Stimulated activated CD8-positive, alpha-beta memory T cell treated with anti-CD3 and anti-CD28 coated beads, Interleukin-15, amount 100 ng/mL, for 48 hours (primary cell): ENCODE results near the gene ASIC3.
"Not testable (repeated sequence)": the region's sequence is repeated elsewhere in the genome, so short reads cannot be mapped to it uniquely, and the experiment has no call there.

ENCODE experiments used
- DNase-seq, 2 donors: peaks; one replicate each; pipeline ENCODE4 v3.0.0-alpha.2; 2020; ENCODE audit warnings: low read depth in 2 of 2

Gene ASIC3

GRCh38 chr7:151013733-151014497 is 34.4 kb upstream of the ASIC3 start:
- peak; percentile 75 to 84 for DNase-seq

GRCh38 chr7:151014950-151015349 is 33.4 kb upstream of the ASIC3 start:
- DNase-seq, result no peak

- no peak for DNase-seq
These were observed 32.4 kb upstream of the ASIC3 start for GRCh38 chr7:151015967-151016366.

- no peak for DNase-seq
These were observed 31.8 kb upstream of the ASIC3 start for GRCh38 chr7:151016505-151016904.

GRCh38 chr7:151016942-151017341 is 31.4 kb upstream of the ASIC3 start:
- DNase-seq, result no peak

GRCh38 chr7:151017370-151017952 is 30.9 kb upstream of the ASIC3 start:
- no peak for DNase-seq

DNA sequence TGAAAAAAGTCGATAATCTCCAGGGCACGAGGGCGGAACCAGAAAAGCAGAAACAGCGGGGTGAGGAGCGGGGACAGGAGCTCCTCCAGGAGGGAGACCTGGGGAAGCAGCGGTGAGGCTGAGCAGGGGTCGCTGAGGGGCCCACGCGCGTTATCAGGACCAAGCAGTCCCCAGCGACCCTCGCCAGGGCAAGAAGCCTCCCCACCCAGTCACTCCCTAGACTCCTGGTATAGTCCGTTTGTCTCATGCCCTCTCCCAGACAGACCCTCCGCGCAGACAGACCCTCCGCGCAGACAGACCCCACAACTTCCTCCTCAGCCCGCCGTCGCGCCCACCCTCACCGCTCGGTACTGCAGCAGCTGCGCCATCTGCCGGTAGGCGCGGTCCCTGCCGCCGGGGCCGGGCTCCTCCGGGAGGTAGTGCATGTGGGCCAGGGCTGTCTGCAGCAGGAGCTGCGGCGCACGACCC is 30.3 kb upstream of the ASIC3 start:
- DNase-seq, result peak; percentile 71 to 78

- no peak for DNase-seq
These were observed 29.8 kb upstream of the ASIC3 start for GRCh38 chr7:151018421-151019129.

DNA sequence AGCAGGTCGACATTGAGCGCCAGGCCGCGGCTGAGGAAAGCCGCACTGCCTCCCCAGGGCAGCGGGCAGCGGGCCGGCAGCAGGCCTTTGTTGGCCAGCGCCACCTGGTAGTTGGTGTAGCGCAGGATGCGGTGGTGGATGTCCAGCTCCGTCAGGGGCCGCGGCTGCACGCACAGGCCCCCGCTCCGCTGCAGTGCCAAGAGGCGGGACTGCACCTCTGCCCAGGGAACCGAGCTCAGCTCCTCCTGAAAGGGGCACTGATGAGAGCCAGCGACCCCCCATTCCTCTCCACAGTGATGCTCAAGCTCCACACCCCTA is 29.2 kb upstream of the ASIC3 start:
- DNase-seq, result no peak

DNA sequence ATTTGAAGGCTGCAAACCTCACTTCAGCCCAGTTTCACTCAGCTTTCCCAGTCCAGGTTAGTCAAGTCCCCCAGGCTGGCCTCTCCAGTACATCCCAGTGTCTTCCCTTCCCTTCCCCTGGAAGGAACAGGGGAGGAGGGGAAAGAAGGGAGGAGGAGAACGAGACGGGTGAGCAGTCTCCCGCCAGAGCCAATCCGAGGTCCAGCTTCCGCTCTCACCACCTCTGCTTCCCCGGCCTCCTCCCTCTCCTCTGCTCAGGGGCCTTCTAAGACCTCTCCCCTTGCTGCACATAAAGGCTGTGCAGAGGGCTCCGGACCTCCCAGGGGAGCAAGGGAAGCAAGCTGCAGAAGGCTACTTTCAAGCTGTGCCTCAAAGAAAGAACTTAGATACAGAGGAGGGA is 28.1 kb upstream of the ASIC3 start:
- no peak for DNase-seq

GRCh38 chr7:151023232-151023631 is 25.1 kb upstream of the ASIC3 start:
- DNase-seq, result no peak

- no peak for DNase-seq
These were observed 23.8 kb upstream of the ASIC3 start, which contains the start of gene ATG9B for GRCh38 chr7:151024435-151025056. Gene ATG9B (minus strand): TSS chr7:151024494. CDS start chr7:151024423, 71 bp downstream.

DNA sequence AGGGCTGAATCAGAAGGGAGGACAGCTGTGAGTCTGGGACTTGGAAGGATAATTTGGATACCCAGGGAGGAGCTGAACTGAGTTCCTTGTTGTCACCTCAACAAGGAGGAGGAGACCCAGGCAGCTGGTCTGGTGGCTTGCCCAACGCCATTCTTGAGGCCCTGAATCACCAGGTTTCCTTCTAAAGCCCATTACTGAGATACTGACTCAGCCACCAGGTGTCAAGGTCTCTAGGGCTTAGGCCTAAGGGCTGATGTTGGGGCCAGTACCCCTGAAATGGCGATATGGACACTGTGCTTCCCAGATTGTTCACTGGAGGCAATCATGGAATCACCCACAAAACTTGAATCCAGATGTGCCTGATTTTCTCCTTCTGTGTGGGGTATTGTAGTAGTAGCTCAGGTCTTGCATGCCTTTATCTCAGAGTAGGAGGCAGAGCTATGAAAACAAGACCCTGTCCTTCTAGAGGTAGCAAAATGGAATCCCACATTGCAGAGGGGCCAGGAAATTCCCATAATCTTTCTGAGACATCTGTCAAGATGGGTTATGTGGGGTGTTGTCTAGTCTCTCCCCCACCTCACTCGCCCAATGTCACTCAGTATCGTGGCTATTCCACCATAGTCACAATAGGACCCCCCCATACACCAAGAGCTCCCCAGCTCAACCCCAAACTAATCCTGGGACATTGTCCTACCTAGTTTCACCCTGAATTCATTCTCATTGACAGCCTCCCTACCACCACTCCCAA is 22.2 kb upstream of the ASIC3 start:
- no peak for DNase-seq

DNA sequence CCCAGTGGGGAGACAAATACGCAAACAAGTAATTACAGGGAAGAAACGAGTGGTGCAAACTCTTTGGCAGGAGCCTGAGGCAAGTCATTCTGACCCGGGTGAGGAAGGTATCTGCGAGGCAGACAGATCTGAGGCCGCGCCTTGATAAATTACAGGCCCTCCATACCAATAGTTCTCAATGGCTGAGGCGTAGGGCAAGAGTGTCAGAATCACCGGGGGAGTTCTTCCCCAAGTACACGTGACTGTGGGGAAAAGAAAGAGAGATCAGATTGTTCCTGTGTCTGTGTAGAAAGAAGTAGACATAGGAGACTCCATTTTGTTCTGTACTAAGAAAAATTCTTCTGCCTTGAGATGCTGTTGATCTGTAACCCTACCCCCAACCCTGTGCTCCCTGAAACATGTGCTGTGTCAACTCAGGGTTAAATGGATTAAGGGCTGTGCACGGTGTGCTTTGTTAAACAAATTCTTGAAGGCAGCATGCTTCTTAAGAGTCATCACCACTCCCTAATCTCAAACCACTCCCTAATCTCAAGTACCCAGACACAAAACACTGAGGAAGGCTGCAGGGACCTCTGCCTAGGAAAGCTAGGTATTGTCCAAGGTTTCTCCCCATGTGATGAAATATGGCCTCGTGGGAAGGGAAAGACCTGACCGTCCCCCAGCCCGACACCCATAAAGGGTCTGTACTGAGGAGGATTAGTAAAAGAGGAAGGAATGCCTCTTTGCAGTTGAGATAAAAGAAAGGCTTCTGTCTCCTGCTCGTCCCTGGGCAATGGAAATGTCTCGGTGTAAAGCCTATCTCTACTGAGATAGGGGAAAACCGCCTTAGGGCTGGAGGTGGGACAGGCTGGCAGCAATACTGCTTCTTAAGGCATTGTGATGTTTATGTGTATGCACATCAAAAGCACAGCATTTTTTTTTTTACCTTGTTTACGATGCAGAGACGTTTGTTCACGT is 21.3 kb upstream of the ASIC3 start:
- not testable (repeated sequence) for DNase-seq

- DNase-seq, result not testable (repeated sequence)
These were observed 20.6 kb upstream of the ASIC3 start for GRCh38 chr7:151027728-151028130.

DNA sequence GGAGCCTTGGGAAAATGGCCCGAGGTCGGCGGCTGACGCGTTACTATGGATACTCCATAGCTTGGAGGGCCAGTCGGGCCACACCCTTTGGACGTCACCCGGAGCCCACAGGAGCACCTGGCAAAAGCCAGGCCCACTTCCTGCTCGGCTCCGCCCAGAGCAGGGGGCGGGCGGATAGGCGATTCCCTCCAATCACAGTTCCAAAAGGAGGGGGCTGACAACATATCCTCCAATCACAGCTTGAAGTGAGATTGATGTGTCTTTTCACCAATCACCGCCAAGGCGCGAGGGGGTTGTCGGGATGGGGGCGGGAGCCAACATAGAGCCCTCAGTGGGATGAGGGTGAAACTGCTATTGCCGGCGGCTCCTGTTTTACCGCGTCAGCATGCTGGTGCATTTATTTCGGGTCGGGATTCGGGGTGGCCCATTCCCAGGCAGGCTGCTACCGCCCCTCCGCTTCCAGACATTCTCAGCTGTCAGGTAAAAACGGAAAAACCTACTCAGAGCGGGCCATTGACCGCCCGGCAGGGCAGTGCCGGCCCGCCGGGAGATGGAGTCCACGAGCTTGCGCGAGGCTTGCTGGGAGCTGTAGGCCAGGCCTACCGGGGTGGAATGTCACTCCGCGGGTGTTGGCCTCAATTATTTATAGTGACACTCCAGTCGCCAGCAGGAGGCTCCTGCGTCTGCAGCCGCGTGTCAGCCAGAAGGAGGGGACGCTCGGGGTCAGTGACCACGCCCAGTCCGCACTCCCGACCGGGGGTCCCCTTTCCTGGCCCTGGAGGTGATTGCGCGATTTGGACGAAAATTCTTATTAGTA is 20.0 kb upstream of the ASIC3 start, which contains the start of gene ABCB8:
Gene ABCB8 (plus strand): TSS at position 320 of the 817 bp plus-strand sequence. CDS start 66 bp downstream, at position 386.
- peak; percentile 93 to 97 for DNase-seq

- DNase-seq, result no peak
These were observed 19.3 kb upstream of the ASIC3 start for GRCh38 chr7:151028948-151029501.

GRCh38 chr7:151031011-151031410 is 17.3 kb upstream of the ASIC3 start:
- DNase-seq, result no peak
